Vagina (tissue), 2 donors: ENCODE measurements around the gene SCFD2.

Source experiments
- CTCF ChIP-seq, 3 experiments: fragments of 450-650 bp in 2 of 3; fragments of 200-600 bp in 1 of 3; sonication (generic) in 1 of 3; IDR thresholded peaks; one replicate each; pipeline ENCODE4 v1.5.1; 2017 to 2019; ENCODE audit warnings: antibody characterized with exemption in 3 of 3, mild to moderate bottlenecking in 2 of 3, moderate library complexity in 2 of 3
- POLR2A ChIP-seq, 2 donors: fragments of 450-650 bp; IDR thresholded peaks; one replicate each; pipeline ENCODE4 v1.6.1; 2017; ENCODE audit warnings: antibody characterized with exemption in 2 of 2, mild to moderate bottlenecking in 2 of 2, moderate library complexity in 2 of 2
- POLR2AphosphoS5 ChIP-seq, 2 donors: sonication (generic); formaldehyde crosslinking; IDR thresholded peaks; one replicate each; pipeline ENCODE4 v1.9.0; 2017; ENCODE audit warnings: antibody characterized with exemption in 2 of 2, mild to moderate bottlenecking in 2 of 2, low read depth in 1 of 2; ENCODE audit not compliant: insufficient read depth in 1 of 2

- no peak for TF ChIP-seq CTCF (IDR thresholded peaks at IDR 0.05)
- TF ChIP-seq POLR2A (IDR thresholded peaks at IDR 0.05) = no peak
- no peak for TF ChIP-seq POLR2AphosphoS5 (IDR thresholded peaks at IDR 0.05; ENCODE audit: insufficient read depth in 1 of 2, low read depth in 1 of 2)
Observed at GRCh38 chr4:53068755-53069330, 297.0 kb downstream of the SCFD2 start.
